GM12873 (cell line): Measurements from ENCODE around the gene KIRREL1.

ENCODE experiments used
- TF ChIP-seq, protein P1 (sequence below): IDR thresholded peaks from 2 replicates; pipeline ENCODE4 v1.5.1; 2012; ENCODE audit warnings: low read depth, mild to moderate bottlenecking, moderate library complexity, low read length, control low read depth; ENCODE audit not compliant: insufficient read depth; ENCODE audit errors: missing control alignments

Gene KIRREL1

DNA sequence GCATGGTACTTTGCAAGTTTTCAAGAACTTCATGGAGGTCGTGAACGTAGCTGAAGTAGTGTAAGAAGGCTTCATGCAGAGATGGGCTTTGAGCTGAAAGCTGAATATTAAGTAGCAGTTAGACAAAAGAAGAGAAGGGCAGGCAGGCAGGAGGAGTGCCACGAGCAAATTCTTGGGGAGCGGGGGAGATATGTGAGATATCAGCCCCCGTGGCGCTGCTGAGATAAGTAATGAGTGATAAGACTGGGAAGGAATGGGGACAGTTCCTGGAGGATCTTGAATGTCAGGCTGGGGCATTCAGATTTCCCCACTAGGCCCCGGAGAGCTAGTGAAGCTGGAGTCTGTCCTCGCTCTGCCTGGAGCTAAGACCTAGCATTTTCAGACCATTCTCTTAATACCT, 27.9 kb upstream of the KIRREL1 start:
- TF ChIP-seq, protein P1, sequence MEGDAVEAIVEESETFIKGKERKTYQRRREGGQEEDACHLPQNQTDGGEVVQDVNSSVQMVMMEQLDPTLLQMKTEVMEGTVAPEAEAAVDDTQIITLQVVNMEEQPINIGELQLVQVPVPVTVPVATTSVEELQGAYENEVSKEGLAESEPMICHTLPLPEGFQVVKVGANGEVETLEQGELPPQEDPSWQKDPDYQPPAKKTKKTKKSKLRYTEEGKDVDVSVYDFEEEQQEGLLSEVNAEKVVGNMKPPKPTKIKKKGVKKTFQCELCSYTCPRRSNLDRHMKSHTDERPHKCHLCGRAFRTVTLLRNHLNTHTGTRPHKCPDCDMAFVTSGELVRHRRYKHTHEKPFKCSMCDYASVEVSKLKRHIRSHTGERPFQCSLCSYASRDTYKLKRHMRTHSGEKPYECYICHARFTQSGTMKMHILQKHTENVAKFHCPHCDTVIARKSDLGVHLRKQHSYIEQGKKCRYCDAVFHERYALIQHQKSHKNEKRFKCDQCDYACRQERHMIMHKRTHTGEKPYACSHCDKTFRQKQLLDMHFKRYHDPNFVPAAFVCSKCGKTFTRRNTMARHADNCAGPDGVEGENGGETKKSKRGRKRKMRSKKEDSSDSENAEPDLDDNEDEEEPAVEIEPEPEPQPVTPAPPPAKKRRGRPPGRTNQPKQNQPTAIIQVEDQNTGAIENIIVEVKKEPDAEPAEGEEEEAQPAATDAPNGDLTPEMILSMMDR = no peak

DNA sequence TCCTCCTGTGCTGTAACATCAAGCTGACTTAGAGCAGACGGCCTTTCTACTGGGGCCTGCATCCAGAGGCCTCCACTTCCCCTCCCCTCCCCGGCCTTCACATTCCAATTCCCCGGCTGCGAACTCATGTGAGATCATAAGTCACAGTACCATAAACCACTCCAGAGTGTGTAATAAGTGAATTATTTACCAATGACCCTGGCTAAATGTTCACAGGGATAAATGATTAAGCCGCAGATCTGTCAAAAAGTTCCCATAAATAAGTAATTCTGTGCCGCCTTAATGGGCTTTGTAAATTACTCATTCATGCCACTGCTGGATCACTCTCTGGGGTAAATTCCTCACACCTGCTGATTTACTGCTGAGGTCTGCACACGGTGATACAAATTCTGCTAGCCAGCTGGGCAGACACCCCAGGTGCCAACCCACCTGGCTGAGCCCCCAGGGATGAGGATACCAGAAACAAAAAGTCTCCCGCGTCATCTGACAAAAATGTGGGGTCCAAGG, 27.4 kb upstream of the KIRREL1 start:
- TF ChIP-seq, protein P1 = no peak

DNA sequence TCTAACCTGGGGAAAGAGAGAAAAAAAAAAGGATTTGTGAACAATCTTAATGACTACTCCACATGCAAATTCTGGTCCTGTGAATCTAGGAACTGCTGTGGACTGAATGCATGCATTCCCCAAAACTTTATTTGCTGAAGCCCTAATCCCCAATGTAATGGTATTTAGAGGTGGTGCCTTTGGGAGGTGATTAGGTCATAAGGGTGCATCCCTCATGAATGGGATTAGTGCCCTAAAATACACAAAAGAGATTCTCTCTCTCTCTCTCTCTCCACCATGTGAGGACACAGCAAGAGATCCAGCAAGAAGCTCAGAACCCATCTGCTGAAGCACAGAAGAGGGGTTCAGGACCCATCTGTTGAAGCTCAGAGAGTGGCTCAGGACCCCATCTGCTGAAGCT, 26.2 kb upstream of the KIRREL1 start:
- TF ChIP-seq, protein P1 = no peak

DNA sequence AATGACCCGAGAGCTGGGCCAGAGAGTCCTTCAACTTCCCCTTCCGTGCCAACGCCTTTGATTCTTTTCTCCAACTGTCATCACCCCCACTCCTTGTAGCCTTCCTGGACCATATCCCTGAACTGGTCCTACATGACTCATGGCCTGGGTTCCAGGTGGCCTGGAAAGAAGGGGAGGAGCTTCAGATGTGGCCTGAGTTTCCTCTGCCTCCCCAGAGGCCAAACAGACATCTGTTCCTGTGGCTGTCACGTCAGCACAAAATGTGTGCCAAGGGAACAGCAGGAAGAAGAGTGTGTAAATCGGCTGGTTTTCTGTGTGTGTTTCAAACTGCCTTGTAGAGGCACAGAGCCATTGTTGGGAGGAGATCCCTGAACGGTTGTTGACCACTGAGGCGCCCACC, 24.9 kb upstream of the KIRREL1 start:
- TF ChIP-seq, protein P1 = no peak

DNA sequence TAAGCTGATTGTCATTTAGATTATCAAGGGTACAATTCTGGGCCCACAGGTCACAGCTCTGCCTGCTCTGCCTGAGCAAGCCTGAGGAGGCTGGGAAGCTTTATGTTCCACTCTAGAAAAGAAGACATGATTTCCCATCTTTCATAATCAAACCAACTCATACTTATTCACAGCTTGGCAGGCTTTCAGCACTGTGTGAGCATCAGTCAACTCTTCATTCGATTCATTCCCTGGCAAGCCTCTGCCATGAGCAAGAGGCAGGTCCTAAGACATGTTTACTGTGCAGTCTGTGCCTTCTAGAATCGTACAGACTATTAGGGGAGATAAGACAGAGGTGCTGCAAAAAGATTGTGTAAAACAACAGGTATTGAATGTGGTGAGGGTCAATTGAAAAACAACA, 24.5 kb upstream of the KIRREL1 start:
- TF ChIP-seq, protein P1 = no peak

DNA sequence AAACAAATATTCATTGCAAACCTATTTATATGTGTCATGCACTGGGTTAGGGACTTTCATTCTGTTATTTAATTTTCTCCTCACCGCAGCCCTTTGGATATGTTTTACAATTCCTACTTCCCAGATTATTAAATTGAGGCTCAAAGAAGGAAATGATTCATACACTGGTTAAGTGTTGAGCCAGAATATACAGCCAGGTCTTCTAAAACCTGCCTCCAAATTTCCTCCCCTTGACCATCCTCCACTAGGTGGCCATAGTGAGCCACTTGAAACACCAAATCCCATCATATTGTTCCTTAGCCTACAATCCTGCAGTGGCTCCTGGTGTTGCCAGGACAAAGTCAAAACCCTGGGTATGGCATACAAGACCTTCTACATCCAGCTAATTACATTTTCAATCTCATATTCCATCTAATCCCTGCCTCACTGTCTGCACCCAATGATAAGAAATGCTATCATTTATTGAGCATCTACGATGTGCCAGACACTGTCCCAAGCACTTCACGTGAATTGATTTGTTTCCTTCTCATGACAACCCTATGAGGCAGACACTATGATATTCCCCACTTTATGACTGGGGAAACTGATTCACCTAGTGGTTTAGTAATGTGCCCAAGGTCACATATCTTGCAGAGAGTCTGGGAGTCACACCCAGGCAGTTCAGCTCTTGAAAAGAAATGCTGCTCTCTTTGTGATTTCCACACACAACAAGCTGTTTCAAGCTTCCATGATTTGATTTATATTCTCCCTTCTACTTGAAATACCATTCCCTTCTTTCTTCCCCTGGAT, 23.6 kb upstream of the KIRREL1 start:
- TF ChIP-seq, protein P1 = peak; percentile 82

DNA sequence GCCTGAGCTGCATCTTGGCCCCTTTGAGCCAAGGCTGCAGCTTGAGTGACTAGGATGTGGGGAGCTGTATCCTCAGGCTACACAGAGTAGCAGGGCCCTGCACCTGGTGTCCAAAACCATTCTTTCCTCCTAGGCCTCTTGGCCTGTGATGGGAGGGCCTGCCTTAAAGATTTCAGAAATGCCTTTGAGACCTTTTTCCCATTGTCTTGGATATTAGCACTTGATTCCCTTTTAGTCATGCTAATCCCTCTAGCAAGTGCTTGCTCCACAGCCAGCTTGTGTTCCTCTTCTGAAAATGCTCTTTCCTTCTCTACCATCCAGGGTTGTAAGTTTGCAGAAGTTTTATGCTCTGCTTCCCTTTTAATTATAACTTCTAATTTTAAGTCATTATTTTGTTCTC, 21.7 kb upstream of the KIRREL1 start:
- TF ChIP-seq, protein P1 = no peak
